Body of pancreas (tissue), 4 donors: ENCODE measurements around the gene NR4A1. TPM values are rescaled to one million over a fixed set of nuclear protein-coding genes. Genes with fewer than 3 reads are reported as not detected.

Experiments used
- ATAC-seq: fragments of 150-250 bp; one replicate; pipeline ENCODE4 v1.9.1; 2016
- DNase-seq, 4 donors: peaks; one replicate each; pipeline ENCODE4 v3.0.0-alpha.2; 2019
- H3K27ac ChIP-seq, 4 donors: fragments of 200-600 bp; sonication (generic); 1 replicate in 3 of 4; 2 replicates in 1 of 4; pipeline versions ENCODE4 v1.5.1 to v1.6.1; 2016 to 2019; ENCODE audit warnings: mild to moderate bottlenecking in 1 of 4, mixed read lengths in 1 of 4, moderate library complexity in 1 of 4
- H3K27me3 ChIP-seq, 2 donors: fragments of 200-600 bp; sonication (generic); one replicate each; pipeline ENCODE4 v1.6.0; 2016; ENCODE audit warnings: mild to moderate bottlenecking in 1 of 2
- H3K36me3 ChIP-seq, 2 donors: fragments of 200-600 bp; sonication (generic); replicated peaks in 1 of 2; 2 replicates each; pipeline ENCODE4 v1.5.1; 2016; ENCODE audit warnings: low read depth in 2 of 2; ENCODE audit not compliant: insufficient read depth in 1 of 2
- H3K4me1 ChIP-seq: fragments of 200-600 bp; sonication (generic); one replicate; pipeline ENCODE4 v1.6.0; 2016
- H3K4me3 ChIP-seq, 2 donors: fragments of 200-600 bp; sonication (generic); 1 replicate in 1 of 2; 2 replicates in 1 of 2; pipeline ENCODE4 v1.5.1; 2016 to 2019
- H3K9me3 ChIP-seq, 3 donors: fragments of 200-600 bp; sonication (generic); 1 replicate in 2 of 3; 2 replicates in 1 of 3; pipeline ENCODE4 v1.5.1; 2016
- CTCF ChIP-seq, 7 experiments: fragments of 450-650 bp in 4 of 7; fragments of 200-600 bp in 3 of 7; sonication (generic) in 3 of 7; IDR thresholded peaks; one replicate each; pipeline ENCODE4 v1.5.1; 2016 to 2019; ENCODE audit warnings: antibody characterized with exemption in 7 of 7
- POLR2A ChIP-seq, 3 donors: fragments of 450-650 bp; IDR thresholded peaks; one replicate each; pipeline ENCODE4 v1.6.1; 2016; ENCODE audit warnings: antibody characterized with exemption in 3 of 3, mild to moderate bottlenecking in 2 of 3
- WGBS, 2 donors: methylation state at CpG; one replicate each; pipeline ENCODE4 v1.1.5; 2017; 5-methylcytosine and 5-hydroxymethylcytosine counted together
- intact Hi-C: fragments of 100-400 bp; cut with DNase I; formaldehyde crosslinking; loops from one replicate; pipeline ENCODE4 v1.15.1; 2023
- total RNA-seq, 2 donors: library from RNA; depleted of rRNA; stranded (reverse); fragments of >200 nt; gene quantifications; one replicate each; pipeline ENCODE4 v1.1.0, GENCODE V29; 2016

Gene NR4A1
- total RNA-seq, 2 donors from 2014 or later: 36.6 to 253 TPM

GRCh38 chr12:52063082-52063924 lies 12.1 kb downstream of the NR4A1 start:
- H3K9me3 ChIP-seq: no peaks in the 10 kb centered on the region
- WGBS, 2 donors: 64 to 68% methylated on average over 13 to 19 of the region's 20 CpGs
- peaks cover 27% of the 10 kb centered on the region for H3K4me1 ChIP-seq
- intact Hi-C loops: no loop called here
- H3K4me3 ChIP-seq: no peak overlapping the region
- ATAC-seq (no peak), DNase-seq (peak in 2 of 4 donors; percentile 43 to 57)
- peak overlapping the region in 3 of 4 donors; percentile 55 to 69 (median 62) for H3K27ac ChIP-seq
- no peaks in the 10 kb centered on the region for H3K36me3 ChIP-seq
- TF ChIP-seq POLR2A (IDR thresholded peaks at IDR 0.05) (peak in 1 of 3 donors; percentile 6), CTCF (IDR thresholded peaks at IDR 0.05) (no peak)
- no peaks in the 10 kb centered on the region for H3K27me3 ChIP-seq

- peak; percentile 50 for ATAC-seq
- no peaks in the 10 kb centered on the region for H3K27me3 ChIP-seq
- H3K27ac ChIP-seq: peak overlapping the region; percentile 45 to 69 (median 58)
- peaks cover 29% of the 10 kb centered on the region for H3K4me1 ChIP-seq
- intact Hi-C loops: no loop called here
- H3K9me3 ChIP-seq: no peaks in the 10 kb centered on the region
- H3K36me3 ChIP-seq: no peaks in the 10 kb centered on the region
- WGBS, 2 donors: 60 to 63% methylated on average over 8 to 12 of the region's 12 CpGs
- no peak overlapping the region for H3K4me3 ChIP-seq
- peak; percentile 58 to 74 (median 68) for DNase-seq
- TF ChIP-seq CTCF (IDR thresholded peaks at IDR 0.05) (no peak), POLR2A (IDR thresholded peaks at IDR 0.05) (peak in 1 of 3 donors; percentile 24)
These were observed 12.9 kb downstream of the NR4A1 start for GRCh38 chr12:52063981-52064649.

- DNase-seq (no peak), ATAC-seq (no peak)
- Histone ChIP-seq H3K36me3 (no peaks in the 10 kb centered on the region), H3K27ac (no peak overlapping the region), H3K9me3 (no peaks in the 10 kb centered on the region), H3K27me3 (no peaks in the 10 kb centered on the region), H3K4me1 (peaks cover 44% of the 10 kb centered on the region), H3K4me3 (no peak overlapping the region)
- TF ChIP-seq CTCF (IDR thresholded peaks at IDR 0.05) (no peak), POLR2A (IDR thresholded peaks at IDR 0.05) (no peak)
- WGBS, 2 donors: 72 to 76% methylated on average over 8 of the region's 8 CpGs
- intact Hi-C loops: no loop called here
These were observed 15.3 kb downstream of the NR4A1 start for GRCh38 chr12:52066346-52067080.

GRCh38 chr12:52067081-52067374 lies 15.8 kb downstream of the NR4A1 start:
- Histone ChIP-seq H3K27ac (no peak overlapping the region), H3K36me3 (no peaks in the 10 kb centered on the region), H3K4me1 (peaks cover 44% of the 10 kb centered on the region), H3K4me3 (no peak overlapping the region), H3K9me3 (no peaks in the 10 kb centered on the region), H3K27me3 (no peaks in the 10 kb centered on the region)
- 23 to 31% methylated on average over 3 of the region's 3 CpGs for WGBS, 2 donors
- TF ChIP-seq CTCF (IDR thresholded peaks at IDR 0.05): no peak
- no peak for TF ChIP-seq POLR2A (IDR thresholded peaks at IDR 0.05)
- DNase-seq (no peak), ATAC-seq (no peak)
- intact Hi-C loops: no loop called here
